Measurements from ENCODE around the gene AP5S1.
"Not testable (repeated sequence)": the region's sequence is repeated elsewhere in the genome, so short reads cannot be mapped to it uniquely, and the experiment has no call there.

AP5S1 gene

DNA sequence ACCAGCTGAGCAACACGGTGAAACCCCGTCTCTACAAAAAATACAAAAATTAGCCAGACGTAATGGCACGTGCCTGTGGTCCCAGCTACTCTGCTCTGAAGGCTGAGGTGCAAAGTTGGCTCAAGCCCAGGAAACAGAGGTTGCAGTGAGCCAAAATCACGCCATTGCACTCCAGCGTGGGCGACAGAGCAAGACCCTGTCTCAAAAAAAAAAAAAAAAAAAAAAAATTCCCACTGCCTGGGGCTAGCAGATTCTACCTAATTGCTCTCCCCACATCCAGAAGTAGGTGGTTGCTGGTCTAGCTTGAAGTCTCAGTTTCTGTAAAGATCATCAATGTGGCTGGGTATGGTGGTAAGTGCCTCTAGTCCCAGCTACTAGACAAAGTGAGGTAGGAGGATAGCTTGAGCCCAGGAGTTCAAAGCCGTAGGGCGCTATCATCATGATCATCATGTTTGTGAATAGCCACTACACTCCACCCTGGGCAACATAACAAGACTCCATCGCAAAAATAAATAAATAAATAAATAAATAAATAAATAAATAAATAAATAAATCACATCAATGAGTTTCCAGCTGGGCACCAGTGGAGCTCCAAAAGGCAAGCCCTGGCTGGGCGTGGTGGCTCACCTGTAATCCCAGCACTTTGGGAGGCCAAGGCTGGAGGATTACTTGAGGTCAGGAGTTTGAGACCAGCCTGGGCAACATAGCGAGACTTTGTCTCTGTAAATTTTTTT, 6.3 kb upstream of the AP5S1 start:
- no peak for DNase-seq

- DNase-seq, result no peak
Observed at GRCh38 chr20:3814928-3815495, 5.3 kb upstream of the AP5S1 start.

- DNase-seq, result no peak
Observed at GRCh38 chr20:3815703-3816315, 4.5 kb upstream of the AP5S1 start.

GRCh38 chr20:3818155-3819151, 1.9 kb upstream of the AP5S1 start:
- peak; percentile 70 for DNase-seq

DNA sequence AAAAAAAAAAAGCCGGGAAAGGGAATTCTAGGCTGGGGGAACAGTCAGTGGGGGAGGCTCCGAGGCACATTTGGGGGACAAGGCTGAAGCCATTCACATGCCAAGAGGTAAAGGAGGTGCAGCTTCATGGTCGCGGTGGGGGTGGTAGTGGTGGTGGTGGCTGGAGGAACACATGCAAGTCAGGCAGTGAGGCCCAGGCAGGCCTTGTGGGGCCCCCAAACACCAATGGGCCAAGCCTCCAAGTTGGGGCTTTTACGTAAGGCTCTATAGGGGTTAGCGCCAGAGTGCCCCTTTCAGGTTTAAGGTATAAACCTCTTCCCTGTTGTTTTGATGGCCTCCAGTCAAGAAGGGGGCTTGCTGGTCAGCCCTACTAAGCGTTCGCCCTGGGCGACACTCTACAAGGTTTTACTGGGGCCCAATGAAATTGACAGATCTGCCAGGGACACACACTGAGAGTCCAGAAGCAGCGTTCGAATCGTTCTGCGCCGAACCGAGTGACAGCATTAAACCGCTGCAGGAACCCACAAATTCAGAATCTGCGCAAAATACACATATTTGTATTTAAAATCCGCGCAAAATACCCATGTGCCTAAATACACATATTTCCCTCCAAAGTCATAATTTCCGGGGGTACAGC, 818 bp upstream of the AP5S1 start:
- no peak for DNase-seq

DNA sequence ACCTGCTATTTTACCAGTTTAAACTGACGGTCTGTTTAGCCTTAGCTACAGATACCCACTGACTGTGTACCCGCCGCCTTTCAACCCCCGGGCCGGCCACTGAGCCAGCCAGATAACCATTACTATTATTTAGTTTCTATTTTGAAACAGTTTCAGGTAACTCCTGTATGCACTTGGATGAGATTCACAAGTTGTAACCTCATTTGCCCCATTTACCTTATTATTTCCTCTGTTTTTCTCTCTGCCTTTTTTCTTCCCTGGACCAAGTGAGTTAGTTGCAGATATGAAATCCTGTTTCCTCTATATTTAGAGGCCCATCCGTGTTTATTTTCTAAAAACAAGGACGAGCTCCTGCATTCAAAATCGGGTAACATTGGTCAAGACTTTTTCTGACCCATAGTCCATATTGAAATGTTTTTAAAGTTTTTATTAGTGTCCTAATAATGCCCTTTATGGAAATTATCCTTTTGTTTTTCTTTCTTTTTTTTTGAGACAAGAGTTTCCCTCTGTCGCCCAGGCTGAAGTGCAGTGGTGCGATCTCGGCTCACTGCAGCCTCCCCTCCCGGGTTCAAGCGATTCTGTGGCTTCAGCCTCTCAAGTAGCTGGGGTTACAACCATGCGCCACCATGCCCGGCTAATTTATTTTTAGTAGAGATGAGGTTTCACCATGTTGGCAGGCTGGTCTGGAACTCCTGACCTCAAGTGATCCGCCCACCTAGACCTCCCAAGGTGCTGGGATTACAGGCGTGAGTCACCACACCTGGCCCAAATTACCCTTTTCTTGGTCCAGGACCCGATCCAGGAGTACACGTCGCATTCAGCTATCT, 767 bp downstream of the AP5S1 start:
- DNase-seq, result no peak

- no peak for DNase-seq
Observed at GRCh38 chr20:3821996-3822395, 1.6 kb downstream of the AP5S1 start.

DNA sequence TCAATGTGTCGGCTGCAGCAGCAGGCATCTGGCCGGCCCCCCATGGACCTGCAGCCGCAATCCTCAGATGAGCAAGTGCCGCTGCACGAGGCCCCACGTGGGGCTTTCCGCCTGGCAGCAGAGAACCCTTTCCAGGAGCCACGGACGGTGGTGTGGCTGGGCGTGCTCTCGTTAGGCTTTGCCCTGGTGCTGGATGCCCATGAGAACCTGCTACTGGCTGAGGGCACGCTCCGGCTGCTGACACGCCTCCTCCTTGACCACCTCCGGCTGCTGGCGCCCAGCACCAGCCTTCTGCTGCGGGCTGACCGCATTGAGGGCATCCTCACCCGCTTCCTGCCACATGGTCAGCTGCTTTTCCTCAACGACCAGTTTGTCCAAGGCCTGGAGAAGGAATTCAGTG, 3.5 kb downstream of the AP5S1 start:
- DNase-seq, result no peak

GRCh38 chr20:3825526-3825925, 5.2 kb downstream of the AP5S1 start:
- DNase-seq, result no peak

DNA sequence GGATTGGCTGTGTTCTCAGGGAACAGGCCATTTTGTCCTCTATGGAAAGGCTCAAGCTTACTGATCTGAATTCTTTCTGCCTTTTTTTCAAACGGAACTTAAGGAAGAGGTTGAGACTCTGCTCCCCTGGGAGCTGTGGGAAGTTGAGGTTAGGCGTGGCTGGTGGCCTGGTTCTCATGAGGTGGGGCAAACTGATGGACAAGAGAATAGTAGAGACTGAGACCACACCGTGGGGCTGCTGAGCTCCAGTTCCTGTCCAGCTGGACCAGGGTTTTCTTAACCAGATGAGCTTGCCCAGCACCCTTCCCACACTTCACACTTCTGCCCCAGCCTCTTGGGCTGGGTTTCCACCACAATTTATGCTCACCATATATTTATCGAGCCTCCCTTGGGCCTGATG, 6.1 kb downstream of the AP5S1 start:
- DNase-seq, result no peak

GRCh38 chr20:3828798-3829197, 8.5 kb downstream of the AP5S1 start:
- DNase-seq, result no peak

GRCh38 chr20:3829891-3830290, 9.5 kb downstream of the AP5S1 start:
- not testable (repeated sequence) for DNase-seq

- no peak for DNase-seq
Observed at GRCh38 chr20:3836132-3836531, 15.8 kb downstream of the AP5S1 start.

- DNase-seq, result no peak
Observed at GRCh38 chr20:3839328-3839727, 19.0 kb downstream of the AP5S1 start.

DNA sequence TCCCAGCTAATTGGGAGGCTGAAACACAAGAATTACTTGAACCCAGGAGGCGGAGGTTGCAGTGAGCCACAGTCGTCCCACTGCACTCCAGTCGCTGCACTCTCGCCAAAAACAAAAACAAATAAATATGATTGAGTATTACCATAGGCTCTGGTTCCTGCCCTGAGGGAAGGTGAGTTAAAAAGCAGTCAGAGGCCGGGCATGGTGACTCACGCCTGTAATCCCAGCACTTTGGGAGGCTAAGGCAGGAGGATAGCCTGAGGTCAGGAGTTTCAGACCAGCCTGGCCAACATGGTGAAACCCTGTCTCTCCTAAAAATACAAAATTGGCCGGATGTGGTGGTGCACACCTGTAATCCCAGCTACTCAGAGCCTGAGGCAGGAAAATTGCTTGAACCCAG, 19.9 kb downstream of the AP5S1 start:
- not testable (repeated sequence) for DNase-seq

DNA sequence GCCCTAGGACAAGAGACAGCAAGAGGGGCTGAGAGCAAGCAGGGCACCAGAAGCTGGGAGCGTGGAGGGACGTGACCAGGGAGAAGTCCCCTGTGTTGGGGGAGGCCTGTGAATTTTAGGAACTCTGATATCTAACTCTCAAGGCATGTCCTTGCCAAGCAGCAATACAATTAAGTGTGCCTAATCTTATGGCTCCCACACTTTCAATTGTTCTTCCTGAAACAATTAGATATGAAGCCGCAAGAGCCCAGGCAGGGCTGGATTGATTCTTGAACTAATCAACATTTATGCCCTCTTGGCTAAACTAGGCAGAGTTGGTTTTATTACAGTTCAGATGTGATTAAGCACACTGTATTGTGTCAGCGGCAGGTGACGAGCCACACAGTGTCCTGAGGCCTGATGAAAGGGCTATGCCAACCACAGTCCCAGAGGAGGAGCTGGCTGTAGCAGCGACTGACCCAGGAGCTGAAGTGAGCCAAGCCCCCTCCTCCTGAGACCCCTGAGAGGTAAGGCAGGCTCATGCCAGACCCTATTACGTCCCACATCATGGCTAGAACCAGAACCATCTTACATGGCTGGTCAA, 22.1 kb downstream of the AP5S1 start:
- no peak for DNase-seq

- no peak for DNase-seq
Observed at GRCh38 chr20:3843490-3843889, 23.1 kb downstream of the AP5S1 start.

DNA sequence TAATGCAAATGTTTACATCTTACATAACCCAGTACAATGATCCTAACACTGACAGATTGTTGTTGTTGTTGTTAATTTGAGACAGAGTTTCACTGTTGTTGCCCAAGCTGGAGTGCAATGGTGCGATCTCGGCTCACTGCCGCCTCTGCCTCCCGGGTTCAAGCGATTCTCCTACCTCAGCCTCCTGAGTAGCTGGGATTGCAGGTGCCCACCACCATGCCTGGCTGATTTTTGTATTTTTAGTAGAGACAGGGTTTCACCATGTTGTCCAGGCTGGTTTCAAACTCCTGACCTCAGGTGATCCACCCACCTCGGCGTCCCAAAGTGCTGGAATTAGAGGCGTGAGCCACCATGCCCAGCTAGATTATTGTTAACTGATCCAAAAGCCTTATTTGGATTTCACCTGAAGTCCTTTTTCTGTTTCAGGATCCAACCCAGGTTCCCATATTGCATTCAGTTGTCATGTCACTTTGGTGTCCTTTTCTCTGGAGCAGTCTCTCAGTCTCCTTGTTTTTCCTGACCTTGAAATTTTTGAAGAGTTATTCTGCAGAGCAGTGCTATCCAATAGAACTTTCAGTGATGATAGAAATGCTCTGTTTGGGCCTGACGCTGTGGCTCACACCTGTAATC, 23.8 kb downstream of the AP5S1 start:
- not testable (repeated sequence) for DNase-seq

DNA sequence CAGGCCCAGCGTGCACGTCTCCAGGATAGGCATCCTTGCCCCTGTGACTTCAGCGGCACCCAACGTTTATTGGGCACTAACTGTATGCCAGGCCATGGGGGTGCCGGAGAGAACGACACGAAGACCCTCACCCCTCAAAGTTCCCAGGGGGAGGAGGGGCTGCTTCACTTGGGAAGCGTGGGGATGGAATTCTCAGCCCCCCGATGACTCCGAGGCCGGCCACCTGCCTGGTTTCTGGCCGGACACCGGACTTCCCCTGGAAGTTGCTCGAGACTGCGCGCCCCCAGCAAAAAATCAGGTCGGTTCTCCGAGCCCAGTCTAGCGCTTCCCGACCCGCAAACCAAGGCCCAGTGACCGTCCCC, 26.0 kb downstream of the AP5S1 start:
- DNase-seq, result no peak

GRCh38 chr20:3846740-3847428, 26.5 kb downstream of the AP5S1 start, which contains the start of gene MAVS:
Gene MAVS, plus strand, starts transcription at chr20:3846834. Its CDS starts 7,791 bp downstream, at chr20:3854625.
- peak; percentile 29 for DNase-seq
